PC-3 (cell line): Measurements from ENCODE around the gene STAT4. TPM values are rescaled to one million over a fixed set of nuclear protein-coding genes. Genes with fewer than 3 reads are reported as not detected.

Experiments
- ATAC-seq: fragments of 200-7000 bp; cut with Tn5 transposase; 2 replicates; pipeline ENCODE4 v1.9.1; 2020; ENCODE audit warnings: mild to moderate bottlenecking, moderate library complexity
- BruUV-seq: library from RNA; stranded (reverse); fragments of 400-500 nt; replicated peaks from 2 replicates; lab custom pipeline; 2021; lab: Mats Ljungman, UMichigan
- CTCF ChIA-PET: fragments of 300-600 bp; sonication (Branson Sonifier 250); formaldehyde crosslinking; loops from one replicate; lab custom pipeline; 2022; ENCODE audit warnings: antibody characterized with exemption; lab: Charles Lee
- POLR2A ChIA-PET: fragments of 300-600 bp; sonication (Branson Sonifier 250); formaldehyde crosslinking; loops from one replicate; lab custom pipeline; 2022; ENCODE audit warnings: antibody characterized with exemption; ENCODE audit not compliant: unreplicated experiment; lab: Charles Lee
- DNase-seq: peaks from one replicate; pipeline ENCODE4 v3.0.0-alpha.2; 2015
- H2AFZ ChIP-seq: fragments of 300-600 bp; sonication (generic); 2 replicates; pipeline ENCODE4 v1.6.0; 2016; ENCODE audit warnings: antibody characterized with exemption, low read length
- H3F3A ChIP-seq: fragments of 300-600 bp; sonication (generic); one replicate; pipeline ENCODE4 v1.6.0; 2017; ENCODE audit warnings: antibody characterized with exemption, low read length, control low read depth, mild to moderate bottlenecking; ENCODE audit not compliant: unreplicated experiment
- H3K27ac ChIP-seq: fragments of 300-600 bp; sonication (generic); 2 replicates; pipeline ENCODE4 v1.5.1; 2016; ENCODE audit warnings: mild to moderate bottlenecking, low read length
- H3K27me3 ChIP-seq: fragments of 300-600 bp; sonication (generic); 2 replicates; pipeline ENCODE4 v1.6.1; 2016; ENCODE audit warnings: low read length, mixed read lengths
- H3K36me3 ChIP-seq: fragments of 300-600 bp; sonication (generic); 2 replicates; pipeline ENCODE4 v1.6.1; 2016; ENCODE audit warnings: low read depth, mixed run types, low read length, mixed read lengths
- H3K4me1 ChIP-seq: fragments of 300-600 bp; sonication (generic); 2 replicates; pipeline ENCODE4 v1.5.1; 2016; ENCODE audit warnings: low read length; ENCODE audit not compliant: insufficient read depth
- H3K4me2 ChIP-seq: fragments of 300-600 bp; sonication (generic); 2 replicates; pipeline ENCODE4 v1.6.0; 2016; ENCODE audit warnings: low read length
- H3K4me3 ChIP-seq: fragments of 300-600 bp; sonication (generic); 2 replicates; pipeline ENCODE4 v1.5.1; 2016; ENCODE audit warnings: mild to moderate bottlenecking, low read length, mixed read lengths
- H3K79me2 ChIP-seq: fragments of 300-600 bp; sonication (generic); 2 replicates; pipeline ENCODE4 v1.6.1; 2017; ENCODE audit warnings: low read length, mixed read lengths
- H3K9ac ChIP-seq: fragments of 300-600 bp; sonication (generic); 2 replicates; pipeline ENCODE4 v1.6.0; 2016; ENCODE audit warnings: mild to moderate bottlenecking, low read length
- H3K9me2 ChIP-seq: fragments of 300-600 bp; sonication (generic); replicated peaks from 2 replicates; pipeline ENCODE4 v1.6.1; 2016; ENCODE audit warnings: mixed run types, low read length, mixed read lengths
- H3K9me3 ChIP-seq: fragments of 300-600 bp; sonication (generic); 2 replicates; pipeline ENCODE4 v1.6.1; 2016; ENCODE audit warnings: low read length, mixed read lengths
- H4K20me1 ChIP-seq: fragments of 300-600 bp; sonication (generic); 2 replicates; pipeline ENCODE4 v1.6.1; 2016; ENCODE audit warnings: low read length, mixed read lengths
- EZH2 ChIP-seq: fragments of 300-600 bp; sonication (generic); IDR thresholded peaks from one replicate; pipeline ENCODE4 v1.6.1; 2017; ENCODE audit warnings: antibody characterized with exemption, mild to moderate bottlenecking, low read length; ENCODE audit not compliant: unreplicated experiment
- EZH2phosphoT487 ChIP-seq: fragments of 300-600 bp; sonication (generic); IDR thresholded peaks from 2 replicates; pipeline ENCODE4 v1.6.1; 2018; ENCODE audit warnings: mild to moderate bottlenecking, antibody characterized with exemption, low read length, borderline replicate concordance
- intact Hi-C: fragments of 100-400 bp; cut with micrococcal nuclease; formaldehyde crosslinking; loops from 2 replicates; pipeline ENCODE4 v1.9.0; 2023
- total RNA-seq: library from RNA; depleted of rRNA; stranded (reverse); fragments of >200 nt; gene quantifications from 2 replicates; pipeline ENCODE4 v1.2.3, GENCODE V29; 2014
- TF ChIP-seq, protein P1 (sequence below): fragments of 300-600 bp; sonication (generic); conservative IDR thresholded peaks from 2 replicates; pipeline ENCODE4 v1.5.1; 2017; ENCODE audit warnings: antibody characterized with exemption, low read depth, mild to moderate bottlenecking, low read length

STAT4 gene
- total RNA-seq, 1 experiment from 2014 or later = 1.6 TPM

DNA sequence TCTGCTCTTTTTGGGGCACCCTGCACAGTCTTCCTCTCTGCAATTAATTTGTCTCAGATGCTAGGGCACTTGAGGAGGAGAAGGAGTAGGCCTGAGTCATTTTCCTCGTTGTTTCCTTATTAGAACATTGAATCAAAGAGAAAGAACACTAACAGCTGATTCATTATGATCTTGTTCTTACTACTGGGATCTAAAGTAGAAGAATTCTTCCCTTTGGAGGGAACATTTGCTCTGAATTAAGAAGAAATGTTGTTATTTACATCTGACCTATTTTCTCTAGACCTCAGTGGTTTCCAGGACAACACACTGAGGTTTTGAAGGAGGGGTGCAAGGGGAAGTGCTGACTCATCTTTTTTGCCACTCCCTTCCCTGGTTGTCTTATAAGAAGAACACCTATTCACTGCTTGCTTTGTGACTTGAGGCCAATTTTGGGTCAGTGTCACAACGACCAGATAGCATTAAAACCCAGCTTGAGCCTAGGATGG lies 112.5 kb downstream of the STAT4 start:
- H4K20me1 ChIP-seq = no peaks in the 10 kb centered on the region
- intact Hi-C loops = no loop called here
- no peak overlapping the region for H3K9ac ChIP-seq
- ATAC-seq (peak; percentile 23; the same call in 1 of the 2 replicates), DNase-seq (peak; percentile 44)
- POLR2A ChIA-PET = no interaction called here
- no TSS peak for BruUV-seq
- CTCF ChIA-PET = no interaction called here
- H3F3A ChIP-seq = no peaks in the 10 kb centered on the region
- H3K4me2 ChIP-seq = peak overlapping the region; percentile 33
- peak overlapping the region; percentile 51 for H2AFZ ChIP-seq
- H3K27ac ChIP-seq = peak overlapping the region; percentile 17
- no peaks in the 10 kb centered on the region for H3K27me3 ChIP-seq
- TF ChIP-seq EZH2 = no peak
- TF ChIP-seq, protein P1, sequence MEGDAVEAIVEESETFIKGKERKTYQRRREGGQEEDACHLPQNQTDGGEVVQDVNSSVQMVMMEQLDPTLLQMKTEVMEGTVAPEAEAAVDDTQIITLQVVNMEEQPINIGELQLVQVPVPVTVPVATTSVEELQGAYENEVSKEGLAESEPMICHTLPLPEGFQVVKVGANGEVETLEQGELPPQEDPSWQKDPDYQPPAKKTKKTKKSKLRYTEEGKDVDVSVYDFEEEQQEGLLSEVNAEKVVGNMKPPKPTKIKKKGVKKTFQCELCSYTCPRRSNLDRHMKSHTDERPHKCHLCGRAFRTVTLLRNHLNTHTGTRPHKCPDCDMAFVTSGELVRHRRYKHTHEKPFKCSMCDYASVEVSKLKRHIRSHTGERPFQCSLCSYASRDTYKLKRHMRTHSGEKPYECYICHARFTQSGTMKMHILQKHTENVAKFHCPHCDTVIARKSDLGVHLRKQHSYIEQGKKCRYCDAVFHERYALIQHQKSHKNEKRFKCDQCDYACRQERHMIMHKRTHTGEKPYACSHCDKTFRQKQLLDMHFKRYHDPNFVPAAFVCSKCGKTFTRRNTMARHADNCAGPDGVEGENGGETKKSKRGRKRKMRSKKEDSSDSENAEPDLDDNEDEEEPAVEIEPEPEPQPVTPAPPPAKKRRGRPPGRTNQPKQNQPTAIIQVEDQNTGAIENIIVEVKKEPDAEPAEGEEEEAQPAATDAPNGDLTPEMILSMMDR = no peak
- TF ChIP-seq EZH2phosphoT487 = no peak
- H3K9me3 ChIP-seq = no peaks in the 10 kb centered on the region
- peaks cover 34% of the 10 kb centered on the region for H3K4me1 ChIP-seq
- no peaks in the 10 kb centered on the region for H3K36me3 ChIP-seq
- no peak overlapping the region for H3K4me3 ChIP-seq
- H3K9me2 ChIP-seq = peaks cover 3% of the 10 kb centered on the region; the same call in 1 of the 2 replicates
- H3K79me2 ChIP-seq = no peaks in the 10 kb centered on the region

DNA sequence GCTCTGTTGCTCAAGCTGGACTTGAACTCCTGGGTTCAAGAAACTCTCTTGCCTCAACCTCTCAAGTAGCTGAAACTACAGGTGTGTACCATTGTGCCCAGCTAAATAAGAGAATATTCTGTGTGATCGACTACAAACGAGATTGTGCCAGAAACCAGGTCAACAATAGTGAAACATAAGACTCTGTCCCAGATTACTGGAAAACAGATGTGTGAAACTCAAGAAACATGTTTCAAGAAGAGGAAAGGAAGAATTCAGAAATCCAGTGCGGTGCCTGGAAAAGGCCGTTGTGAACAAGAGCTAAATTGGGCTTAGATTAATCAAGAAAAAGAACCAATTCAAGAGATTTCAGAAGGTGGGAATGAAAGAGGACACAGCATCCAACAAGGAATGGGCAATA lies 113.4 kb downstream of the STAT4 start:
- Histone ChIP-seq H3K9me3 (no peaks in the 10 kb centered on the region), H3K27ac (no peak overlapping the region), H4K20me1 (no peaks in the 10 kb centered on the region), H2AFZ (no peak overlapping the region), H3K79me2 (no peaks in the 10 kb centered on the region), H3K4me2 (no peak overlapping the region), H3K9ac (no peak overlapping the region), H3K9me2 (peaks cover 3% of the 10 kb centered on the region; the same call in 1 of the 2 replicates), H3K4me3 (no peak overlapping the region), H3F3A (no peaks in the 10 kb centered on the region), H3K36me3 (no peaks in the 10 kb centered on the region), H3K4me1 (peaks cover 25% of the 10 kb centered on the region), H3K27me3 (no peaks in the 10 kb centered on the region)
- intact Hi-C loops = no loop called here
- CTCF ChIA-PET = no interaction called here
- BruUV-seq = no TSS peak
- TF ChIP-seq EZH2 (no peak), EZH2phosphoT487 (no peak)
- TF ChIP-seq, protein P1 = no peak
- DNase-seq (no peak), ATAC-seq (no peak)
- POLR2A ChIA-PET = no interaction called here

DNA sequence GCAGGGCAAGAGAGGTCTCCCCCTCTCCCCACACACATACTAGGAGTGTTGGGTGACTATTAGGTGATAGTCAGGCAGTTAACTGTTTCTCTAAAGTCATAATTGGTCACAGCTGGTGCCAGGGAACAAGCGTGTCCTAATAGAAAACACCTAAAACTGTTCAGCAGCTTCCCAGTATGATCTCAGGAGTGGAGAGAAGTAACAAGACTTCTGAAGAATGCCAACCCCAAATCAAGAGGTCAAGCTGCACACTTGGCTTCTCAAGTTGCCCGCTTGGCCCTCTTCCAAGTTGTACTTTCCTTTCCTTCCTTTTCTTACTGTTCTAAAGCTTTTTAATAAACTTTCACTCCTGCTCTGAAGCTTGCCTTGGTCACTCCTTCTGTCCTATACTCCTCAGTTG lies 114.4 kb downstream of the STAT4 start:
- DNase-seq (no peak), ATAC-seq (no peak)
- peaks cover 15% of the 10 kb centered on the region for H3K4me1 ChIP-seq
- no TSS peak for BruUV-seq
- no peaks in the 10 kb centered on the region for H3K9me3 ChIP-seq
- no peak overlapping the region for H3K27ac ChIP-seq
- no peaks in the 10 kb centered on the region for H3K79me2 ChIP-seq
- H3K27me3 ChIP-seq = no peaks in the 10 kb centered on the region
- intact Hi-C loops = no loop called here
- TF ChIP-seq EZH2 (no peak), EZH2phosphoT487 (no peak)
- TF ChIP-seq, protein P1 = no peak
- H2AFZ ChIP-seq = no peak overlapping the region
- no peak overlapping the region for H3K4me3 ChIP-seq
- ChIA-PET POLR2A (no interaction called here), CTCF (no interaction called here)
- no peaks in the 10 kb centered on the region for H3K36me3 ChIP-seq
- H3K9ac ChIP-seq = no peak overlapping the region
- no peaks in the 10 kb centered on the region for H3F3A ChIP-seq
- H3K4me2 ChIP-seq = no peak overlapping the region
- no peaks in the 10 kb centered on the region for H4K20me1 ChIP-seq
- peaks cover 3% of the 10 kb centered on the region; the same call in 1 of the 2 replicates for H3K9me2 ChIP-seq
